Gastrocnemius medialis (tissue), 4 donors: ENCODE measurements around the gene SLX1B. TPM values are rescaled to one million over a fixed set of nuclear protein-coding genes. Genes with fewer than 3 reads are reported as not detected.
"Not testable (repeated sequence)": the region's sequence is repeated elsewhere in the genome, so short reads cannot be mapped to it uniquely, and the experiment has no call there.

ENCODE experiments used
- ATAC-seq, 2 donors: fragments of 150-250 bp; one replicate each; pipeline ENCODE4 v1.9.1; 2016
- DNase-seq, 2 donors: peaks; one replicate each; pipeline ENCODE4 v3.0.0-alpha.2; 2019
- H3K27ac ChIP-seq, 4 donors: fragments of 200-600 bp; sonication (generic); 1 replicate in 1 of 4; 2 replicates in 3 of 4; pipeline ENCODE4 v1.5.1; 2016 to 2018; ENCODE audit warnings: mild to moderate bottlenecking in 2 of 4, moderate library complexity in 1 of 4
- H3K27me3 ChIP-seq, 3 donors: fragments of 200-600 bp; sonication (generic) in 2 of 3; 1 replicate in 1 of 3; 2 replicates in 2 of 3; pipeline versions ENCODE4 v1.5.1 to v1.6.0; 2016 to 2019; ENCODE audit warnings: mild to moderate bottlenecking in 1 of 3, moderate library complexity in 1 of 3
- H3K36me3 ChIP-seq, 2 donors: fragments of 200-600 bp; sonication (generic) in 1 of 2; one replicate each; pipeline ENCODE4 v1.5.1; 2017 to 2018
- H3K4me1 ChIP-seq, 2 donors: fragments of 200-600 bp; sonication (generic) in 1 of 2; one replicate each; pipeline ENCODE4 v1.5.1; 2016 to 2017; ENCODE audit warnings: mild to moderate bottlenecking in 2 of 2
- H3K4me3 ChIP-seq, 4 donors: fragments of 200-600 bp; sonication (generic) in 3 of 4; 1 replicate in 1 of 4; 2 replicates in 3 of 4; pipeline ENCODE4 v1.5.1; 2016 to 2019; ENCODE audit warnings: mild to moderate bottlenecking in 2 of 4
- H3K9me3 ChIP-seq, 3 donors: fragments of 200-600 bp; sonication (generic) in 2 of 3; 1 replicate in 1 of 3; 2 replicates in 2 of 3; pipeline ENCODE4 v1.5.1; 2016 to 2019
- in situ Hi-C, 4 donors: fragments of 200-750 bp; cut with MboI; loops; one replicate each; pipeline versions ENCODE4 v1.15.0 to v1.8.0; 2017; ENCODE audit warnings: low sequenced_read_pairs in 4 of 4
- intact Hi-C: fragments of 100-400 bp; cut with DNase I; formaldehyde crosslinking; loops from one replicate; pipeline ENCODE4 v1.15.1; 2023; ENCODE audit warnings: low total_unique reads
- total RNA-seq, 4 donors: library from RNA; depleted of rRNA; stranded (reverse); fragments of >200 nt; gene quantifications; one replicate each; pipeline versions ENCODE4 v1.1.0 to v1.2.3, GENCODE V29; 2016

Gene SLX1B
- total RNA-seq, result 10 to 100 TPM; 31.6 to 57.4 (median 39.7) TPM

DNA sequence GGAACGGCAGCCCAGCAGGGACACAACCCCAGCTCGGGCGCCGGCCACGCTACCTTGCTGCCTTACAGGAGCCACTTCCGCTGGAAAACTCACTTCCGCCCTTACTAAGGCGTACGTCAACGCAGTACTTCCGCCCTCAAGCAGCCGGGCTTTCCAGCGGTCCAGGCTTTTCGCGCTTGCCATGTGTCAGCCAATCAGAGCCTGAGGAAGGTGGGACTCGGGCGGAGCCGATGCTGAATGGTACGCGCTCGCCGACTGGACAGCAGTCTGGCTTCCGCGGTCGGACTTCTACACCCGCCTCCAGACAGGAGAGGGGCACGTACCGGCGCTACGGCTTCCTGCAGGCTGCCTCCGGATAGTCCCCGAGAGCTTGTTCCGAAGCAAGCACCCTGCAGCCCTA lies at the start of gene SLX1B, which contains the start of gene BOLA2:
SLX1B (plus strand) TSS at position 265 of the 400 bp plus-strand sequence.
BOLA2 (minus strand) TSS at position 83 of the 400 bp plus-strand sequence. CDS start 98 bp downstream, outside the sequence.
- peak; percentile 98 to 99 for ATAC-seq
- H3K27ac ChIP-seq, in situ Hi-C loops, H3K27me3 ChIP-seq, H3K4me1 ChIP-seq, H3K4me3 ChIP-seq, H3K36me3 ChIP-seq, intact Hi-C loops, H3K9me3 ChIP-seq, DNase-seq: not testable (repeated sequence)

- in situ Hi-C loops, intact Hi-C loops, H3K4me3 ChIP-seq, H3K9me3 ChIP-seq, H3K36me3 ChIP-seq, H3K27ac ChIP-seq, ATAC-seq, H3K27me3 ChIP-seq, H3K4me1 ChIP-seq, DNase-seq: not testable (repeated sequence)
These were observed 49.1 kb upstream of the SLX1B start for GRCh38 chr16:29405249-29405648.

DNA sequence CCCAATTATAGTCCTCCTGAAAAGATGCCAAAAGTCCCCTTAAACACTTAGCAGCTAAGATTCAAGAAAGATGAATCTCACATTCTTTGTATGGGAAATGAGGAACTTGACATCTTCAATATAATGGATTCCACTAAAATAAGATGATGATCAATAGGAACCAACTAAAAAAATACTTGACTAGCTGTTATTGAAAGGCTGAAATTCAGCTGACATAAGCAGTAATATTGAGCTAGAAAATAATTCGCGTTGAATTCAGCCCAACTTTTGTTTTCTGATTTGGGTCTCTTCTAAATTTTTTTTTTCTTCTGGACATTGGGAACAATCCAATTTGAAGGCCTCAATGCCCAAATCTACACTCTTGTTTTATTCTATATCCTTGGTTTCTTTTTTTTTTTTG lies 30.7 kb upstream of the SLX1B start:
- H3K9me3 ChIP-seq, DNase-seq, H3K27ac ChIP-seq, ATAC-seq, in situ Hi-C loops, H3K36me3 ChIP-seq, H3K27me3 ChIP-seq, H3K4me3 ChIP-seq, H3K4me1 ChIP-seq, intact Hi-C loops: not testable (repeated sequence)

DNA sequence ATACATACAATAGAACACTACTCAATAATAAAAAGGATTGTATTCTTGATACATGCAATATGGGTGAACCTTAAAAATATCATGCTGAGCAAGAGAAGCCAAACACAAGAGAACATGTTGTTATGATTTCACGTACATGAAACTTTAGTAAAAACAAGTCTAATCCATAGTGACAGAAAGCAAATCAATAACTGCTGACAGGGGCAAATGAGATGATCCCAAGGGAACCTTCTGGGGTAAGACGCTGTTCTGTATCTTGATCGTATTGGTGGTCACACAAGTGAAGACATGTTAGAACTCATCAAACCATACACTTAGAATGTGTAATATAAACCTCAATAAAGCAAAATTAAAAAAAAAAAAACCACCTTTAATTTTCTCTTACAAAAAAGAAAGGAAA lies 28.9 kb upstream of the SLX1B start:
- intact Hi-C loops, result not testable (repeated sequence)

DNA sequence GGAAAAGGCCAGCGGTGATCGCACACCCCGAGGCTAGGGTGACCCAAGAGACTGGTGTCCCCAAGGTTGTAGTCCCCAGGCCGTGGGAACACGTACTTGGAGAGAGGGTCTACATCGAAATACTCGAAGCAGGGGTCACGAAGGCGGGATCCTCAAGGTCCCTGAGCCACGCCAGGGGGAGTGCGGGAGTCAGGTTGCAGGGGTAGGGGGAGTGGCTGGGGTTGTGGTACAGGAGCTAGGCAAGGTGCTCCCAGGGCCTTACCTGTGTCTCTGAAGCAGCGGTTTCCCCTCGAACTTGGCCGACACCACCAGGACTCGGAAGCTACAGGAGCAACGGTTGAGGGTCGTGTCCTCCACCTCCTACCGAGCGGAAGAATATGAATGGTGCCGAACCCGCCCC lies 579 bp upstream of the SLX1B start:
- H3K27me3 ChIP-seq, DNase-seq, H3K9me3 ChIP-seq, H3K4me3 ChIP-seq, H3K4me1 ChIP-seq, H3K36me3 ChIP-seq, intact Hi-C loops, H3K27ac ChIP-seq, in situ Hi-C loops: not testable (repeated sequence)
- ATAC-seq, result peak; percentile 10 to 14

More for the DNA sequence above, 28.9 kb upstream of the SLX1B start:
- DNase-seq, H3K36me3 ChIP-seq, H3K27me3 ChIP-seq, H3K4me1 ChIP-seq, ATAC-seq, H3K4me3 ChIP-seq, H3K9me3 ChIP-seq, H3K27ac ChIP-seq, in situ Hi-C loops: not testable (repeated sequence)

DNA sequence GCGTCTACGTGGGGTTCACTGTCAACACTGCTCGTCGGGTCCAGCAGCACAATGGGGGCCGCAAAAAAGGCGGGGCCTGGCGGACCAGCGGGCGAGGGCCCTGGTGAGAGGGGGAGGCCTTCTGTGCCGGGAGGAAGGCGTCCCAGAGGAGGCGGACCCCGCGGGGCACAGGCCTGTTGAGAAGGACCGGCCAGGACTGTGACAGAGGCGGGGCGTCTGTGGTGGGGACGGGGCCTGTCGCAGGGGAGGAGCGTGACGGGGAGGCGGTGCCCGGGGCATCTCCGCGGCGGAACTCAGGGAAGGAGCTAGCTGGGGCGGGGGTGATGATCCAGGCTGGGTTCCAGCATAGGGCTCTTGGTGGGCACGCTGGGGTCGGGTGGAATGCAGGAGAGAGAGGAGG lies 495 bp downstream of the SLX1B start:
- H3K36me3 ChIP-seq, intact Hi-C loops, DNase-seq, H3K27me3 ChIP-seq, H3K4me1 ChIP-seq, H3K4me3 ChIP-seq, in situ Hi-C loops, H3K9me3 ChIP-seq, H3K27ac ChIP-seq: not testable (repeated sequence)
- ATAC-seq, result peak; percentile 40 to 49

GRCh38 chr16:29457660-29458059 lies 3.3 kb downstream of the SLX1B start:
- H3K27ac ChIP-seq, H3K27me3 ChIP-seq, H3K9me3 ChIP-seq, H3K36me3 ChIP-seq, H3K4me1 ChIP-seq, in situ Hi-C loops, DNase-seq, H3K4me3 ChIP-seq, intact Hi-C loops, ATAC-seq: not testable (repeated sequence)

DNA sequence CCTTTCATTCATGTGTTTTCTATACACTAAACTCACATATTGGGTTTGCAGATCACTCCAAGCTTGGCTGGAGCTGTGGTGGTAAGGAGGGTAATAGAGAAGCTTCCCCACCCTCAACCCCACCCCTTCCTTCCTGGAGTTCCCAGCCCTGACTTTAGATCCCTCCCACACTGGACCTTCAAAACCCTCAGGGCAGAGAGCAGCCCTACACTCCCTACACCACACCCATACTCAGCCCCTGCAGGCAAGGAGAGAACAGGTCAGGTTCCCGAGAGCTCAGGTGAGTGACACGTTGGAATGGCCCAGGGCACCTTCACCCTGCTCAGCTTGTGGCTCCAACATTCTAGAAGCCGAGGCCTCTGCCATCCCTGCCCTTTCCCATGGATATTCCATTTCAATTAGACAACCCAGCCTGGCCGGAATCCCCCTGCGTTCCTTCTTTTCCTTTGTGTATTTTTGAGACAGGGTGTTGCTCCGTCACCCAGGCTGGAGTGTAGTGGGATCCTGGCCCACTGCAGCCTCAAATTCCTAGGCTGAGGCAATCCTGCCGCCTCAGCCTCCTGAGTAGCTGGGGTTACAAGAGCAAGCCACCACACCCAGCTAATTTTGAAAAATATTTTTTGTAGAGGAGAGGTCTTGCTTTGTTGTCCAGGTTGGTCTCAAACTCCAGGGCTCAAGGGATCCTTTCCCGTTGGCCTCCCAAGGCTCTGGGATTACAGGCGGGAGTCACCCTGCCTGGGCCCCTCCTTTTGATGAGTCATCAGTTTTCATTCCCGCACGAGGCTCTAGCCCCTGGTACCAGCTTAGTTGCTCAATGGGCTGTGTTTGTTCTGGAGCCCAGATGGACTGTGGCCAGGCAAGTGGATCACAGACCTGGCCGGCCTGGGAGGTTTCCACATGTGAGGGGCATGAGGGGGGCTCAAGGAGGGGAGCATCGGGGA lies 5.6 kb downstream of the SLX1B start, which contains the start of gene SULT1A4:
SULT1A4 (plus strand) TSS at position 208 of the 941 bp plus-strand sequence. CDS start 1,473 bp downstream, outside the sequence.
- not testable (repeated sequence) for H3K4me1 ChIP-seq, H3K36me3 ChIP-seq
- ATAC-seq, result peak; percentile 66 to 75

GRCh38 chr16:29460647-29461030 lies 6.3 kb downstream of the SLX1B start:
- H3K4me3 ChIP-seq, intact Hi-C loops, DNase-seq, ATAC-seq, H3K27ac ChIP-seq, H3K4me1 ChIP-seq, H3K36me3 ChIP-seq, H3K9me3 ChIP-seq, H3K27me3 ChIP-seq, in situ Hi-C loops: not testable (repeated sequence)

More for the DNA sequence above, 5.6 kb downstream of the SLX1B start, which contains the start of gene SULT1A4:
- H3K27me3 ChIP-seq, H3K9me3 ChIP-seq, in situ Hi-C loops, H3K27ac ChIP-seq, DNase-seq, H3K4me3 ChIP-seq, intact Hi-C loops: not testable (repeated sequence)

DNA sequence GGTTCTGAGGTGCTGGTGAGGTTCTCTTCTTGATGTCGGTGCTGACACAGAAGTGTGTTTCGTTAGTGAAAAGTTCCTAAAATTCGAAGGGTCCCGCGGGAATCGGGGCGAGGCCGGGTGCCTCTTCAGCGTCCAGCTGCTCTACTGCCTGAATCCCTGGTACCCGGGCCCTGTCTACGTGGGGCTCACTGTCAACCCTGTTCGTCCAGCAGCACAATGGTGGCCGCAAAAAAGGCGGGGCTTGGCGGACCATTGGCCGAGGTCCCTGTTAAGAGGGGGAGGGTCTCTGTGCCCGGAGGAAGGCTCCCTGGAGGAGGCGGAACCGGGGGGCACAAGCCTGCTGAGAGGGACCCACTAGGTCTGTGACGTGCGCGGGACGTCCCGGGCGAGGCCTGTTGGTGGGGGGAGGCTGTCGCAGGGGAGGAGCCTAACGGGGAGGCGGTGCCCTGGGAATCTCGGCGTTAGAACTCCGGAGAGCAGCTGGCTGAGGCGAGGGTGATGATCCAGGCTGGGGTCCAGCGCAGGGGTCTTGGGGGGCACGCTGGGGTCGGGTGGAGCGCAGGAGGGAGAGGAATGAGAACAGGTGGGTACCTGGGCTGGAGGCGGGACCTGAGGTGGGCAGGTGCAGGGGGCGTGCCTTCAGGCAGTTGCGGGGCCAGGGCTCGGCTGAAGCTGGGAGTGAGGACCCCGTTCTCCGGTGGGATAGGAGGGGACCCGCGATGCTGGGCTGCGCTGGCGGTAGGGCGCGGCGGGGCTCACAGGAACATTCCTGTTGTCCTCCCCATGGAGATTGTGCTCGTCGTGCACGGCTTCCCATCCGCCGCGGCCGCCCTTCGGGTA lies 11.9 kb downstream of the SLX1B start:
- in situ Hi-C loops, H3K27ac ChIP-seq, H3K27me3 ChIP-seq, H3K4me1 ChIP-seq, H3K9me3 ChIP-seq, H3K4me3 ChIP-seq, intact Hi-C loops, H3K36me3 ChIP-seq, DNase-seq: not testable (repeated sequence)
- peak in 1 of 2 donors; percentile 23 for ATAC-seq

DNA sequence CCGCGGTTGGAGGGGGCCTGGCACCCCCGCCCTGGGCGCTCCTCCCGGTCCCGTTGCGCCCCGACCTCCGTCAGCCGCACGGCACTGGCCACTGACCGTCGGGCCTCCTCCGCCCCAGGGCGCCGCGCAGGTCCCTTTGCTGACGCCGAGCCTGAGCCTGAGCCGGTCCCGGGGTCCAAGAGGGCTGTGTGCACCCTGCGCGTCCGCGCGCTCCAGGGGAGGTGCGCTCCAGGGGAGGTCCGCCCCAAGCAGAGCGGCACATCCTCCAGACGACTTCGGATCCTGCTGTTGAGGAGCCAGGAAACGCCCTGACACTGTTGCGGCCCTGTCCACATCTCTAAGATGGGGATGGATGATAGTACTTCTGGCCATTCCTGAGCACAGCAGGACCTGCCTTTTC lies 12.6 kb downstream of the SLX1B start:
- intact Hi-C loops, result not testable (repeated sequence)

More for the DNA sequence above, 12.6 kb downstream of the SLX1B start:
- H3K9me3 ChIP-seq, DNase-seq, H3K36me3 ChIP-seq, H3K4me3 ChIP-seq, in situ Hi-C loops, H3K27ac ChIP-seq, H3K4me1 ChIP-seq, ATAC-seq, H3K27me3 ChIP-seq: not testable (repeated sequence)
